CD4-positive, alpha-beta T cell treated with Interleukin-21 for 1 hour (primary cell): ENCODE measurements around the gene HBD.
"Not testable (repeated sequence)": the region's sequence is repeated elsewhere in the genome, so short reads cannot be mapped to it uniquely, and the experiment has no call there.

Experiments used
- DNase-seq: peaks from one replicate; pipeline ENCODE4 v3.0.0-alpha.2; 2020

HBD gene

DNA sequence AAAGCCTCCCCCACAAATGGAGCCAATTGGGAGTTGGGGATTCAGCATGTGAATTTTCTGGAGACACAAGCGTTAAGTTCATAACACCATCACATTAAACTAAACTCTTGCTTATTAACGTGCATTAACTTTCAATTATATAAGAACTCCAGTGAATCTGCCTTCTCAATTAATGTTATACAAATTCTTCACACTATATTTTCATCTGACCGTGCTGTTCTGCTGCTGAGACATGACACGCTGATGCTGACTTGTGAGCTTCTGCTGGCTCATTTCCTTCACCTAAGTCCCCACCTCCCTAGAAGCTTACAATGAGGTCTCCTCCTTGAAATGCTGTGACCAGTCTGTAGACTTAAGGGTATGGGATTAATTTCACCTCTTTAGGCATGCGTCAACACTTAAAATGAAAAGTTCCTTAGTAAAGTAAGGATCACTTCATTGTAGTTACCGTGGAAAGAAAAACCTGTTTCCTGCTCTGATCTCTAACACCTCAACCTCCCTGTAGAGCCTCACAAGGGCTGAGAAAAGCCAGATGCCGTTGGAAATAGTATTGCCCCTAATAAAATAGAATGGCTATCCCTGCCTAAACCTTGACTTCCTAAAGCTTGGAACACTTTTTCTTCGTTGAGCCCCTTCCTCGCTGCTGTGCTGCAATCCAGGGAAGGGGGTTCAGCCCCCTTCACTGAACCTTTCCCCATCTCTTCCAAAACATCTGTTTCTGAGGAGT, 18.1 kb upstream of the HBD start:
- no peak for DNase-seq

DNA sequence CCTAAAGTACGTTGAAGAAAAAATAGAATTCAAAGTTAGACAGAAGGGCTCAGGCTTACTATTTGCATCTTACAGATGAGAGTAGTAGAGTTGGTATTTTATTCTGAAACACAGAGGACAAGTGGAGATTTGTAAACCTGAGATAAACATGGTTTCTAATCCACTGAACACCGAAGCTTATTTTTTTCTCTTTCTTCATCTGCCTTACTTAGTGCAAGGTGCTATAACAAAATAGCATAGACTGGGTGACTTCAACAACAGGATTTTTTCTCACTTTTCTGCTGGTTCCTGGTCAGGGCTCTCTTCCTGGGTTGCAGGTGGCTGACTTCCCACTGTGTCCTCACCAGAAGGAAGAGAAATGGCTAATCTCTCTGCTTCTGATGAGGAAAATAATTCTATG, 17.5 kb upstream of the HBD start:
- no peak for DNase-seq

DNA sequence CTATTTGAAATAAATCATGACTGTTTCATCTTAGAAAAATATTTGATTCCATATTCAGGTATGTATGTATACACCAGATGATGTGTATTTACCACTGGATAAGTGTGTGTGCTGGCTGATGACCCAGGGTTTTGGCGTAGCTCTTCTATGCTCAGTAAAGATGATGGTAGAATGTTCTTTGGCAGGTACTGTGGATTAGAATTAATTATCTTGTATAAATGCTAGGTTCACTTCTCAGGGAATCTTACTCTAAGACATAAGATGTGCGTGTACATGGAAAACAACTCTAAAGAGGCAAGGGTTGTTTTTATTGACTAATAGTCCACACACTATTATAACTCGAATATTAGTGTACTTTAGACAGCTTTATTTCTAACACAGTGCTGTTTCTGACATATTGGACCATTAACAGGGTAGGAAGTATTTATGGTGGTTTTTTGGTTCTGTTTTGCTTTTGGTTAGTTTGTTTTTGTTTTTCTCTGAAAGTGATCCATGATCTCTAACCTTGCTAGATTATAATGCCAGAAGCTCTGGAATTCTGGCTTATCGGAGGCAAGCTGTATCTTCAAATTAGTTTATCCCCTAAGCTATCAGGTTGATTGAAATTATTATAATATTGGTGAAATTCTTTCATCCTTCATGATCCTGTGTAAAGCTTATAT, 16.4 kb upstream of the HBD start:
- DNase-seq, result no peak

DNA sequence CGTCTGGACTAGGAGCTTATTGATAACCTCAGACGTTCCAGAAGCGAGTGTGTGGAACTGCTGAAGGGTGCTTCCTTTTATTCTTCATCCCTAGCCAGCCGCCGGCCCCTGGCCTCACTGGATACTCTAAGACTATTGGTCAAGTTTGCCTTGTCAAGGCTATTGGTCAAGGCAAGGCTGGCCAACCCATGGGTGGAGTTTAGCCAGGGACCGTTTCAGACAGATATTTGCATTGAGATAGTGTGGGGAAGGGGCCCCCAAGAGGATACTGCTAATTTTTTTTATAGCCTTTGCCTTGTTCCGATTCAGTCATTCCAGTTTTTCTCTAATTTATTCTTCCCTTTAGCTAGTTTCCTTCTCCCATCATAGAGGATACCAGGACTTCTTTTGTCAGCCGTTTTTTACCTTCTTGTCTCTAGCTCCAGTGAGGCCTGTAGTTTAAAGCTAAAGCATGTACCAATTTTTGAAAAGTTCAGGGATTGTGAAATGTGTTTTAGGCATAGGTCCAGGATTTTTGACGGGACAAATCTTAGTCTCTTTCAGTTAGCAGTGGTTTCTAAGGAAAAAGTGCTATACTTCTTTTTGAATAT, 15.6 kb upstream of the HBD start, which contains the start of gene HBG1:
Gene HBG1 (minus strand): TSS at position 51 of the 590 bp plus-strand sequence. CDS start 53 bp downstream, outside the sequence.
- DNase-seq, result not testable (repeated sequence)

DNA sequence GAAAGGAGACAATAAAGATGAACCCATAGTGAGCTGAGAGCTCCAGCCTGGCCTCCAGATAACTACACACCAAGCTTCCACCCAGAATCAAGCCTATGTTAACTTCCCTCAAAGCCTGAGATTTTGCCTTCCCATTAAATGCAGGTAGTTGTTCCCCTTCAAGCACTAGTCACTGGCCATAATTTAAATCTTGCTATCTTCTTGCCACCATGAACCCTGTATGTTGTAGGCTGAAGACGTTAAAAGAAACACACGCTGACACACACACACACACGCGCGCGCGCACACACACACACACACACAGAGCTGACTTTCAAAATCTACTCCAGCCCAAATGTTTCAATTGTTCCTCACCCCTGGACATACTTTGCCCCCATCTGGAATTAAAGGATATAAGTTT, 14.2 kb upstream of the HBD start:
- DNase-seq, result not testable (repeated sequence)

DNA sequence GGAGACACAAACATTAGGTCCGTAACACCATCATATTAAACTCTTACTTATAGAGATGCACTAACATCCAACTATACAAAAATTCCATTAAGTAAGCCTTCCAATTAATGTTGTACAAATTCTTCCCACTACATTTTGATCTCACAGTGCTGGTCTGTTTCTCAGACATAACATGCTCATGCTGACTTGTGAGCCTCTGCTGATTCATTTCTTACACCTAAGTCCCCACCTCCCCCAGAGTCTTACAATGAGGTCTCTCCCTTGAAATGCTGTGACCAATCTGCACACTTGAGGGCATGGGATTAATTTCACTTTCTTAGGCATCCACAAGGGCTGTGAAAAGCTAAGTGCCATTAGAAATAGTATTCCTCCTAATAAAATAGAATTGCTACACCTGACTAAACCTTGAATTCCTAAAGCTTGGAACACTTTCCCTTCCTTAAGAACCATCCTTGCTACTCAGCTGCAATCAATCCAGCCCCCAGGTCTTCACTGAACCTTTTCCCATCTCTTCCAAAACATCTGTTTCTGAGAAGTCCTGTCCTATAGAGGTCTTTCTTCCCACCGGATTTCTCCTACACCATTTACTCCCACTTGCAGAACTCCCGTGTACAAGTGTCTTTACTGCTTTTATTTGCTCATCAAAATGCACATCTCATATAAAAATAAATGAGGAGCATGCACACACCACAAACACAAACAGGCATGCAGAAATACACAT, 13.3 kb upstream of the HBD start:
- no peak for DNase-seq

DNA sequence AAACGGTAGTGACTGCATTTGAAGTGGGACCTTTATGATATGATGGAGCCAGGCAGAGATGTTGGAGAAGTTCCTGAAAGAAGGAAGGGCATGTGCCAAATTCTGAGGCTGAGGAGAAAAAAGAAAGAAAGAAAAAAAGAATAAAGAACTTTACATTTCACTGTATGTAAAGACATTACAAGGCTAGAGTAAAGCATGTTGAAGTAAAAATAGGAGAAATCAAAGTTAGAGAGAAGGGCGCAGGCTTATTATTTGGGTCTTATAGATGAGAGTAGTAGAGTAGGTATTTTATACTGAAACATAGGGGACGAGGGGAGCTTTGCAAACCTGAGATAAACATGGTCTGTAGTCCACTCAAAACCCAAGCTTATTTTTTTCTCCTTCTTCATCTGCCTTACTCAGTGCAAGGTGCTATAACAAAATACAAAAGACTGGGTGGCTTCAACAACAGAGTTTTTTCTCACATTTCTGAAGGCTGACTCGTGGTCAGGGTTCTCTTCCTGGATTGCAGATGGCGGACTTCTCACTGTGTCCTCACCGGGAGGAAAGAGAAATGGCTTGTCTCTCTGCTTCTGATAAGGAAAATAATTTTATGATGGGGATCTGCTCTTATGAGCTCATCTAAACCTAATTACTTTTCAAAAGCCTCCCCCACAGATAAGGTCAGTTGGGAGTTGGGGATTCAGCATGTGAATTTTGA, 12.6 kb upstream of the HBD start:
- no peak for DNase-seq

DNA sequence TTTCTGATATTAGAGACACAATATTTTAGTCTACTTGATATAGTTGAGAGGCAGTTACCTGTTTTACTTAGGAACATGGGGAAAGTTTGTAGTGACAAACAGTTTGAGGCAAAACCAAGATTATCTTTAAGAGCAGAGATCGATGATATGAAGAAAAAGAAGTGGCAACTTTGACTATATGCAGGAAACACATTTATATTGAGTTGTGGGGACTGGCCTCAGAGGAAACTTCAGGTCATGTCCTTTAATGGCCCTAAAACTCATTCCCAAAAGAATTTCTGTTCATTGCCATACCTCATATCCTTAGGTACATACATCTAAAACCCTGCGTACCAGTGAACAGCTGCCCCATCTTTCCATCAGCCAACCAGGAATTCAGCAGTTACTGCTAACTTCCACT, 10.9 kb upstream of the HBD start:
- no peak for DNase-seq

DNA sequence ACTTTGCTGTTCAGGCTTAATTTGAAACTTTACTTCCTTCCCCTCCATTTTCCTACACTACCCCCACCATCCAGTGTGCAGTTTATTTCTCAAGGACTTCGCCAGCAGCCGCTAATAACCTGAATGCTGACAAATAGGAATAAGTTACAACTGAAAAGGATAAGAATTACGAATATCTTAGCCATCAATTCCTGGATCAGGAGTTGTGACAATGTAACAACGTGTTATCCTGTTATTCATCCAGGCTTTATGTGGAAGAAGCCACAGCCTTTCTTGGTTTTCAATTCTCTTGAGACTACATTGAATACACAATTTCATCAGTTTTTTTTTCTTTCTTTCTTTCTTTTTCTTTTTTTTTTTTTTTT, 9.5 kb upstream of the HBD start:
- DNase-seq, result no peak

DNA sequence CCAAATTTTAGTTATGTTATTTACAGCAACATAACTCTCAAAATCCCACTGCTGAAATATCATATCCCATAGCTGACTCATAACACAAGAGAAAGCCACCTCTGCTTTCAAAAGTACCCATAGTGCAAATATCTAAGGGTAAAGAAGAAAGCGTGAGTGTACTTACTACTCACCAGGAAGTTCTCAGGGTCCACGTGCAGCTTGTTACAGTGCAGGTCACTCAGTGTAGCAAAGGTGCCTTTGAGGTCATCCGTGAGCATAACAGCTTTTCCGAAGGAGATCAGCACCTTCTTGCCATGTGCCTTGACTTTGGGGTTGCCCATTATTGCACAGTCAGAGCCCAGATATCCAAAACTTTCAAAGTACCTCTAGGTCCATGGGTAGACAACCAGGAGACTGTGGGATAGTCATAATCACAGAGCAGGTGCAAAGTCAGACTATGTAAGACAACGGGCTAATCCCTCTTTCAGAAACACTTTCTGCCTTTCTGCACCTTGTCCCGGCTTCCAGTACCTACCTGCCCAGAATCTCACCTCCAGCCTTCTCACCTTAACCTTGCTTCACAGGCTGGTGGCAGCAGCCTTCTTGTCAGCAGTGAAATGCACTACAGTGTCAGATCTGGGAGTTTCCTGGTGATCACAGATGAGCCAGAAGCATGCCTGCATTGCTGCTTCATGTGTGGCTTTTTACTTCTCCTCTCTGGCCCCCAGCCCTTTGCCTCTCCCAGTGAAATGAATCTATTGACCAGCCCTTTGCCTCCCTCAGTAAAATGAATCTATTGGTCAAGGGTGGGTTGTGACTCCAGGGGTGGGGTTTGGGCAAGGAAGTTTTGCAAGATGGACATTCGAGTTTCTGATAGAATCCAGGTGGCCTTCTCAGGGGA, 8.9 kb upstream of the HBD start:
- DNase-seq, result no peak

DNA sequence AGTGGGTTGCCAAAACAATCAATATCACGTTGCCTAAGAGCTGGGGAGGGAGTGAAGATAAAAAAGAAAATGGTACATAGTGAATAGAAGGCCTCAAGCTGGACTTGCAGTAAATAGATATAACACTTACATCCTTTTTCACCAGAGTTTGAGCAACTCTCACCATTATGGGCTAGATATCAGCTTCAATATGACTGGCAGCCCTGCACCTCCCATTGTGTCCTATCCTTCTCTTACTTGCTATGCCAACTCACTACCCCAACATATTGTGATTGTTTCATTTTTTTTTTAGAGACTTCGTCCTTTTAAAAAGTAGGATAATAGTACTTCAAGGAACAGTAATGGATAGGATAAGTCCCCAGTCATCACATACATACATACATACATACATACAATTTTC, 7.9 kb upstream of the HBD start:
- DNase-seq, result no peak

DNA sequence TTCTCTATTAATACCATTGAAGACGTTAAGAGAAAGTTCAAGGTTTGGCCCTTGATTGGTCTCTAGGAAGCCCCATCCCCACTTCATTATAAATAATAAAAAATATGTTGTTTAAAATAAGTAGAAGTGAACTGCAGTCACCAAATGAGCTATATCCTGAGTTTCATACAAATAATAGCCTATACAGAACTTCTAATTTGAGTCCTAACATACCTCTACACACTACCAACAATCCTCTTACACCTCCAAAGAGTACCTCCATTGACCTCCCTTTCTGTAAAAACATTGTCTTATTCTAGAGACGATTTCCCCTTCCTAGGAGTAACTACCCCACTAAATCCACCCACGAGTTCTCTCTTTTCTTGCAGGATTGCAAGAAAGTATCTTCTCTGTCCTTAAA, 7.2 kb upstream of the HBD start:
- DNase-seq, result no peak

DNA sequence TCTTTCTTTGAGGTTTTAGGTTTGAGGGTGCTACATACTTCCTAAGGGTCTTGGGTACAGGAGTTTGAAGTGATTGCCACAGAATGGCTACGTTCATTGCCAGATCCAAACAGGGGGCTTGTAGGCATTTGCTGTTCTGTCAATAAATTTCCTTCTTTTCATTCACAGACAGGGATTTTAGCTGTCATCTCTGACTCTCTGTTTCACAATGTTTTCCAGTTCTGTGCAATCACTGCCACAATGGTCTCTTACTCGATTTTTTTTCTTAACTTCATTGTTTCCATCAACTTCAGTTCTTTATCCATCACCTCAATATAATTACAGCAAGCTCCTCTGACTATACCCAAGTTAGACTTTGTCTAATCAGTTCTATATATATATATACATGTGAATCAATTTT, 6.2 kb upstream of the HBD start:
- DNase-seq, result no peak

DNA sequence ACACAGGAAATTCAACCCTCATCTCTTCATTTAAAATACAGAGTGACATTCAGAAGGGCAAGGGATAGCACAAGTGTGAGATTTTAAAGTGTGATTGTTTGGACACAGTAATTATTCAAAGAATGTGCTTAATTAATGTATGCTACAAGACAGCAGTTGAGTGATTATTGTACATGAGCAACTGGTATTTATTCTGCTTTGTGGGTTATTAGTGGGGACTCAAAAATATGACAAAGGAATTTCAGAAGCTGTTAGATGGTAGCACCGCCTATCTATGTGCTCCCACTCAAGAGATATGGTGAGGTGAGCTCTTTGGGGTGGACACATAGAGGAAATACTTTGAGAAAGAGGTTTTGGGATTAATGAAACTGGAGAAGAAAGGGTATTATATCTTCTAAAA, 5.8 kb upstream of the HBD start:
- no peak for DNase-seq

DNA sequence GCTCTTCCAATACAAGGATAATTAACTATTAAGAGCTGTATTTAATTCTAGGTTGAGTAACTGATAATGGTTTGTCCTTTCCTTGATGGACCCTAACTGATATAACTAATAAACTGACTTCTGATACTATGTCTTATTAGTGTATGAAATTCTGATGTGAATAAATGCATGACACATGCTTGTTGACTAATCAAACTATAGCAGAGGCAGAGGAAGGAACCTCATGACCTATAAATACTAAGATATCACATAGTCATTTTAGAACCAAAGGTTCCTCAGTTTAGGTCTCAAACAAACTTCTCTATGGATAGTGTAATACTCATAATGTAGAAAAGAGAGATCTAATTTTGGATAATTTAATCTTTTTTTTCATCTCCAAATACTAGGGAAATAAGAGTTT, 4.8 kb upstream of the HBD start:
- no peak for DNase-seq

DNA sequence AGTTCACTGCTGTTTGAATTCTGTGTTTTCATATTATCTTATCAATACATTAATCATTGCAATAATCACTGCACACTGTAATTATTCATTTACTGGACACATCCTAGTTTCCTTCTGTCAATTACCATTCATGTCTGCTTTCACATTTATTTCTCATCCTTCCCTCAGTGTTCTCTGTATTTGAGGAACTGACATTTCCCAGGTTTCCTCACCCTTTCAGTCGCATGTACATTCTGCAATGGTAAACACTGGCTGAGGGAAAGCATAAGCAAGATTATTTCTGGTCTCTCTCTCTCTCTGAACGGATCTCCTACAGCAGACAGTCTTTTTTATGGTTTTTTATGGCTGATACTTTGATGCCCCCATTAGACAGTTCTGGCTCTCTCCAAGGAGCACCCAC, 4.2 kb upstream of the HBD start:
- no peak for DNase-seq

DNA sequence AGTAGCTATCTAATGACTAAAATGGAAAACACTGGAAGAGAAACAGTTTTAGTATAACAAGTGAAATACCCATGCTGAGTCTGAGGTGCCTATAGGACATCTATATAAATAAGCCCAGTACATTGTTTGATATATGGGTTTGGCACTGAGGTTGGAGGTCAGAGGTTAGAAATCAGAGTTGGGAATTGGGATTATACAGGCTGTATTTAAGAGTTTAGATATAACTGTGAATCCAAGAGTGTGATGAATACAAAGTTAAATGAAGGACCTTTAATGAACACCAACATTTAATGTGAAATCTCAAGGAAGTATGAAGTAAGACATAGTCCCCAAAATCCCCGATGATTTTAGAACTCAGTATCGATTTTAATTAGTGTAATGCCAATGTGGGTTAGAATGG, 3.1 kb upstream of the HBD start:
- DNase-seq, result no peak

DNA sequence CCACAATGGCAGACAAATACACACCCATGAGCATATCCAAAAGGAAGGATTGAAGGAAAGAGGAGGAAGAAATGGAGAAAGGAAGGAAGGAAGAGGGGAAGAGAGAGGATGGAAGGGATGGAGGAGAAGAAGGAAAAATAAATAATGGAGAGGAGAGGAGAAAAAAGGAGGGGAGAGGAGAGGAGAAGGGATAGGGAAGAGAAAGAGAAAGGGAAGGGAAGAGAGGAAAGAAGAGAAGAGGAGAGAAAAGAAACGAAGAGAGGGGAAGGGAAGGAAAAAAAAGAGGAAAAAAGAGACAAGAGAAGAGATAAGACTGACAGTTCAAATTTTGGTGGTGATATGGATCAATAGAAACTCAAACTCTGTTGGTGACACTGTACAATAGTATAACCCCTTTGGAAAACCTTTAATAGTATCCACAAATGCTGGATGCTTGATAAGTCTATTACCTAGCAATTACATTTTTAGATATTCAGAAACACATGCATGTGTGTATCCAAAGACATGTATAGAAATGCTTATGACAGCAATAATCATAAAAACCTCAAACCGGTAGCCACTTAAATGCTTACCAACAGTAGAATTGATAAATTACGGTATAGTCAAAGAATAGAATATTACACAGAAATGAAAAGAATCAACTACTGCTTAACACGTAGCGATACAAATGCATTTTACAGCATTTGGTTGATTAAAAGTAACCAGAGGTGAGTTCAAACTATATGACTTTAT, 1.2 kb upstream of the HBD start:
- no peak for DNase-seq

DNA sequence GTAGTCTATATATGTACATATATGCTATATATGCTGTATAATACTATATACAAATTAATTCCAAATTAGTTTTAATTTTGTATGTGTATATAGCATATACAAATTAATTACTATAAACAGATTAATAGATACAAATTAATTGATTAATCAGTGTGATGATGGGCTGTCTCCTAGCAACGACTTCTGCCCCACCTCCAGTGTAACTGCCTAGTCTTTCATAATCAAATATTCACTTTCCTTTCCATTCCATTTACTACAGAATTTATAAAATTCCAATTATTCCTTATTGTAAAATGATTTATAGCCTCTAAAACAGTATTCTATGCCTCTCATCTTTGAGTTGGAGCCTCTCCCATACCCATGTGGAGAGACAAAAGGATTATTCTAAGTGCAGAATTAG, 976 bp downstream of the HBD start:
- no peak for DNase-seq

DNA sequence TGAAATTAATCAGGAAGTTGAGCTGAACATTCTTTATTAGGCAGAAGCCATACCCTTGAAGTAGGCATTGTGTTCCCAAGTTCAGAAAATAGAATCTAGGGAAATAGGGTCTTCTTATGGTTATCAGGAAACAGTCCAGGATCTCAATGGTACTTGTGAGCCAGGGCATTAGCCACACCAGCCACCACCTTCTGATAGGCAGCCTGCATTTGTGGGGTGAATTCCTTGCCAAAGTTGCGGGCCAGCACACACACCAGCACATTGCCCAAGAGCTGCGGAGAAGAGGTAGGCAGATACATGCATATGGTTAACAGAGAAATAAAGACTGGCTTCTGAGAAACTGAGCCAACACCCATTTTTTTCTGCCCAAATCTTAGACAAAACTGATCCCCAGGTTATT, 1.5 kb downstream of the HBD start:
- DNase-seq, result no peak

DNA sequence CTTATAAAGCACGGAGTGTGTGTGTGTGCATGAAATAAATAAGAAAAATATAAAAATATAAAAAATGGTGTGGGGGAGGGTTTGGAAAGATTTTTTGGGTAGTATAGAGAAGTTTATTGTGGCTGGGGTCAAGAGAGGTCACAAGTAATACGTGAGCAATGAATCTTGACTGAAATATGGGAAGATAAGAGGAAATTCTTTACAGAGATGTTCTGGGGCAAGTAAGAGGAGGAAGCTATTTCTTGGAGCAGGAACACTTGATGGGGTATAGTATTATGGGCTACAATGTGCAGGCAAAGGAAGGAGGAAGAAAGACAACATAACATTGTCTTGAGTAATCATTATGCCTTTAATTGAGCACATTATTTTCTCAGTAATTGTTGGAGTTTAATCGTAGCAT, 2.1 kb downstream of the HBD start:
- DNase-seq, result no peak

DNA sequence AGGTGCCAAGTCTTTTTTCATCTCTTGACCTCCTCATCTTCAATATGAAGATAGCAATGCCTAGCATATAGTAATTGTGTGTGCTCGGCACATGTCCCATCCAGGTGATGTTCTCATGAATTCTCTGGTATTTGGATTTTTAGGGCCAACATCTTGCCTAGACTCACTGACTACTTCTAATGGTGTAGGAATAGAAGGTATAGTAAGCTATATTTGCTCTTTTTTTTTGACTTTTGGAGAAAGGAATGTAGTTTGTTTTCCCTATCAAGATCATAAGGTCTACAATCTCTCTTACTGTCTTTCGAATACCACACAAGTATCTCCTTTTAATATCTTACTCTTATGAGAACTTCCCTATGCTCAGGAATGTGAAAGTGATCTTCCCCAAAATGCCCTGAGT, 3.2 kb downstream of the HBD start:
- DNase-seq, result no peak
